ENCODE measurements around the gene MKRN2.
"Not testable (repeated sequence)": the region's sequence is repeated elsewhere in the genome, so short reads cannot be mapped to it uniquely, and the experiment has no call there.

MKRN2 gene, protein sequence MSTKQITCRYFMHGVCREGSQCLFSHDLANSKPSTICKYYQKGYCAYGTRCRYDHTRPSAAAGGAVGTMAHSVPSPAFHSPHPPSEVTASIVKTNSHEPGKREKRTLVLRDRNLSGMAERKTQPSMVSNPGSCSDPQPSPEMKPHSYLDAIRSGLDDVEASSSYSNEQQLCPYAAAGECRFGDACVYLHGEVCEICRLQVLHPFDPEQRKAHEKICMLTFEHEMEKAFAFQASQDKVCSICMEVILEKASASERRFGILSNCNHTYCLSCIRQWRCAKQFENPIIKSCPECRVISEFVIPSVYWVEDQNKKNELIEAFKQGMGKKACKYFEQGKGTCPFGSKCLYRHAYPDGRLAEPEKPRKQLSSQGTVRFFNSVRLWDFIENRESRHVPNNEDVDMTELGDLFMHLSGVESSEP
- total RNA-seq: 68.1 to 83.3 (median 70.9) reads per million in 4 experiments

DNA sequence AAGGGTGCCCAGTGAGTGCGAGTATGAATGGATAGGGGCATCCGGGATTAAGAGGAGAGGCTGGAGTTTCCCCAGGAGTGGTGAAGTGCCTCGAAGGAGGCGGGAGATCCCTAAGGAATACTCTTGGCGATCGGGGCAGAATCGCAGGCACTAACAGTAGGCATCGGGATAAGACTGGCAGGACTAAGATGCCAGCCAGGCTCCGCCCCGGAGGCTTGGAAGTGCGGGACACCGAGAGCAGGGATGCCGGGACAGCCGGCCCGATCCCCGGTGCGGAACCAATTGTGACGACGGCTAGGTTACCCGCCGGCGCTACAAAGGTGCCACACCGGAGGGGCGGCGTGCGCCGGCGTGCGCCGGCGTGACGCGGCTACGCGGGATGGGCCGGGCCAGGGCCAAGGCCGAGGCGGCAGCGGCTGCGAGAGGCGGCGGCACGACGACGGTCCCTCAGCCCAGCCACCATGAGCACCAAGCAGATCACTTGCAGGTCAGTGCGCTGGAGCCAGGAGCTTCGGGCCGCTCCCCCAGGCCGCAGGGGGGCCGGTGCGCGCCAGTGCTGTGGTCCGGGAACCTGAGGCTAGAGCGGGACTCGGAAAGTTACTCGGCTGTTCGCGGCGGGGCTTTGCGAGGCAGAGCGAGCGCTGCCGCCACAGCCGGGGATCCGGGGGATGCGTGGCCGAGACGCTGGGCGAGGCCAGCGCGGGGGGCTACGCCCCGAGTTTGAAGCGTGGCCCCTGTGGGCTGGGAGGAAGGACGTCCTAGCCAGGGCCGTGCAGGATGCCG, at the start of gene MKRN2:
Gene MKRN2, plus strand, starts transcription at position 398 of the 783 bp plus-strand sequence. Its CDS starts 64 bp downstream, at position 462.
- peak; percentile 76 for DNase-seq

DNA sequence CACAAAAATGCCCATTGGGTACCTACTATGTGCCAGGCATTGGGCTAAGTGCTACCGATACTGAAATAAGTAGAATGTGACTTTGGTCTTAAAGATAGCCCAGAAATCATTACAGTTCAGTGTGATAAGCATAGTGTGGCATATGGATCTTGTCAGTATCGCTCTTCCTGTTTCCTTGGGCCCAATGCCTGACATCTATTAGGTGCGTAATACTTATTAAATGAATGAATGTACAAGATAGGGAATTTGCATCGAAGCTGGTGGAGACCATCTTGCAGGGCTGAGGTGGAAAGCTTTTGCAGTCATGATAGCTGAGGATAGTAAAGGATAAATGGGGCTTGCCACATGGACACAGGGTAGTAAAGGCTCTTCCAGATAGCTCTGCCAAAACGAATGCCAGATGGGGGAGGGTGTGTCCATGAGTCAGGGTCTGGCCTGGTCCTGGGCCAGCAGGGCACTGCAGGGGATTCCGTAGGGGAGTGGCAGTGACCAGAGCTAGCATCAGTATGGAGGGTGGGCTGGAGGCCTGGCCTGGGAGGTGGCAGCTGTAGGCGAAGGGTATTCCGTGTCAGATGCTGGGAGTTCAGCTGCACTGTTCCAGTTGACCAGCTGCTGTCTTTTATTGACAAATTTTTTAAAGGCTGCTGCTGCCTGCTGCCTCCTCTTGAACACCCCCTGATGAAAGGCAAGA, 49.2 kb upstream of the MKRN2 start:
- no peak for DNase-seq

DNA sequence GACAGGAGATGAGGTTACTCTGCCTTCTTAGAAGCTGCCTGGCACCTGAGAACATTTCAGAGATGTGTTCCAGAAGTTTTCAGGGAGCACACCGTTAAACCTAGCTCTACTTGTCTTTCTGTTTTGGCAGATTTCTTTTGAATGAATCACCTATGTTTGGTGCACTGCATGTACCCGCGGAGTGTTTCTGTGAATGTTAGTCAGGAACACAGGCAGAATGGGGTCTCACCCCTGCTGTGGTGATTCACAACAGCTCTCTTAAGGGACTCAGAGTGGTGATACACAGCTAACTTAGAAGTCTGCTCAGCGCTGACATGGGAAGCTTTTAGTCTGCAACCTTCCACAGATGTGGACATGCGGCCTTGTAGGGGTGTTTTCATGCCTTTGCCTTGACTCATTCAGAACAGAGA, 48.6 kb upstream of the MKRN2 start:
- no peak for DNase-seq

DNA sequence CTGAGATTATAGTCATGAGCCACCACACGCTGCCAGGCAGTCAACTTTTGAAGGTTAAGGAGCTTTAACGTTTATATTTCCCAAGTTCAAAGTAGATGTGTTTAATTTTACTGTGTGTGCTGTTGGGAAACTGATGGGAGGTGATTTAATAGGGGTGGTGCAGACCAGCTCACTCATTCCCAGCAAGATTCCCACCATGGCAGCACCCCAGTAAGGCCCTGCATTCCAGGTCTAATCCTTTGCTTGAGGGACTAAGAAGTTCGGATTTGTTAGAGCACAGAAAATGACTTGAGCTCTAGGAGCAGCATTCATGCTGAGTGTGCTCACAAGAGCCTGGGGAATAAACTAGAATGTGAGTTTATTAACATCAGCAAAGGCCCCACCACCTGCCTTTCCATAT, 47.4 kb upstream of the MKRN2 start:
- no peak for DNase-seq

DNA sequence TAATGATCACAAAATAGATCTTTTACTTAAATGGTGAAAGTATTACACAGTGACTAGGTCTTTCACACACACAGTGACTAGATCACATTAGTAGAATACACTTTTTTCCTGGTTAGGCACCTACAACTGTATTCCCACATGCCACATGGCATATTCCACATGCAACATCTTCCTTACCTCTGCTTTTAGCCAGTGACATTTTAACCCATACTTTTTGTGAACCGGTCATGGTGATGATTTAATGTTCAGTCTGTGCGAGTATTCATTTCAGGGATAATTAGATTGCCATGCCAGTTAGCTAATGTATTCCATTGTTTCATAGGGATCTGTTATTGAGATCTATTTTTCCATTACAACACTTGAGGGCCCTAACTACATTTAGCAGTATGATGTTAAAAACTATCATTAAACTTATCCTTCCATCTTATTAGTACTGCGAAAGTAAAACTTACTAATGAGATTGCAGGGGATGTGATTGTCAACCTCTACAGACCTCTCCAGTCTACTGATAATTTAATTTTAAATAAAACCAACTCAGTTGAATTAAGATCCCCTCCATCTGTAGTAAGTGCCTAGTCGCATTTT, 44.3 kb upstream of the MKRN2 start:
- no peak for DNase-seq

GRCh38 chr3:12513694-12514446, 43.0 kb upstream of the MKRN2 start:
- DNase-seq: no peak

DNA sequence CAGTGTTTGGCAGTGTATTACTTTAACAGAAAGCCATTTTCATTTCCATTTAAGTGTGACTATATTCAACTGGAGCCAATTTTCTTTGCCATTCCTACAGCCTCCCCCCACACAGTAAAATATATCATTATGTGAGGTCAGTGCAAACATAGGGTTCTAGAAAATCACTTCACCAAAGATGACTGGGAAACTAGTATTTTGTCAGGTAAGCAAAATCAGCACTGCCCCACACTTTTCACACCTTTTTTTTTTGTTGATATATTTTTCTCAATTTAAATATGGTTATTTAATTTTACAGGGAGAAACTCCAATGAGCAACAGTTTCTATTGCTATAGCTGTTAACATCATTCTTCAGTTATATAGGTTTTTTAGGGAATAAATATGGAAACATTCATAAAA, 41.3 kb upstream of the MKRN2 start:
- DNase-seq: no peak

DNA sequence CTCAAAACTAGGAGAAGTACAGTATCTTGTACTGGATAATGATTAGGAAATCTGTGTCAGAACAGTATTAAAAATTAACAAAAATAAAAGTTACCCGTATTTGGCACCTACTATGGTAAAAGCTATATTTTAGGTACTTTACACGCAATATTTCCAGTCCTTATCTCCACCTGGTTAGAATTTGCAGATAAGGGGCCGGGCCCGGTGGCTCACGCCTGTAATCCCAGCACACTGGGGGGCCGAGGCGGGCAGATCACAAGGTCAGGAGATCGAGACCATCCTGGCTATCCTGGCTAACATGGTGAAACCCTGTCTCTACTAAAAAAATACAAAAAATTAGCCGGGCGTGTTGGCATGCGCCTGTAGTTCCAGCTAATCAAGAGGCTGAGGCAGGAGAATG, 40.0 kb upstream of the MKRN2 start:
- DNase-seq: no peak

DNA sequence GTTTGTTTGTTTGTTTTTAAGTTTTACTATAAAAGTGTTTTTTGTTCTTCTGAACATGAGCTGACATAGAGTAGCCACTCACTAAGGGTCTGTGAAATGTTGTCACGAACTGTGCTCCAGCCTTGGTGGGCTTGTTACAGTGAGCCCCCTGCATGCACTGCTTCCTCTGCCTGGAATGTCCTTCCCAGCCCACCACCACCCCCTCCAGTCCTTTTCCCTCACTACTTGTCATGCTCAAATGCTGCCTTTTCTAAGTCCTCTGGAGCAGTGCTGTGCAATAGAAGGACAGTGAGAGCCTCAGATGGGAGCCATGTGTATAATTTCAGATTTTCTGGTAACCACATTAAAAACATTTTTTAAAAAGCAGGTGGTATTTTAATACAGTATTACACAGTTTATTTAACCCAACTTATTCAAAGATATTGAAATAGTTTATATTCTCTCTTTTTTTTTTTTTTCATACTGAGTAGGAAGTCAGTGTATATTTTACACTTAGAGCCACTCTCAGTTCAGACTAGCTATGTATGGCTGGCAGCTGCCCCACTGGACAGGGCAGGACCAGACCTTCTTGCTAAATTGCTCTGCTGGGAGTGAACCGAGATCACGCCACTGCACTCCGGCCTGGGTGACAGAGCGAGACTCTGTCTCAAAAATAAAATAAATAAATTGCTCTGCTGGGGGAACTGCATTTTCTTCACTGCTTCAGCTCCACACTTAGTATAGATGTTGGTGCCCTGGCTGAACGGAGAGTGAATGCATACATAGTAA, 38.4 kb upstream of the MKRN2 start:
- no peak for DNase-seq

DNA sequence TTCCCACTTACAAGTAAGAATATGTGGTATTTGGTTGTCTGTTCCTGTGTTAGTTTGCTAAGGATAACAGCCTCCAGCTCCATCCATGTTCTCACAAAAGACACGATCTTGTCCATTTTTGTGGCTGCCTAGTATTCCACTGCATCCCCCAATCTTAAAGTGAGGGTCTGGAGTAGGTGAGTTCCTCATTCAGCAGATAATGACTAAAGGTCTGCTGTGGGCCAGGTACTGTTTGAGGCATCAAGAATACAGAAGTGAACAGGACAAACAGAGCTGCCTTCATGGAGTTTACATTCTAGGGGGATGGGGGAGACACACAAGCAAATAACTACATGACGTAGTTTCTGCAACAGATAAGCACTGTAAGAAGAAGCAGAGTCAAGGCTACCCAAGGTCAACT, 35.9 kb upstream of the MKRN2 start:
- no peak for DNase-seq

GRCh38 chr3:12522721-12523120, 34.2 kb upstream of the MKRN2 start:
- no peak for DNase-seq

- DNase-seq: no peak
These were observed 29.1 kb upstream of the MKRN2 start for GRCh38 chr3:12527757-12528143.

DNA sequence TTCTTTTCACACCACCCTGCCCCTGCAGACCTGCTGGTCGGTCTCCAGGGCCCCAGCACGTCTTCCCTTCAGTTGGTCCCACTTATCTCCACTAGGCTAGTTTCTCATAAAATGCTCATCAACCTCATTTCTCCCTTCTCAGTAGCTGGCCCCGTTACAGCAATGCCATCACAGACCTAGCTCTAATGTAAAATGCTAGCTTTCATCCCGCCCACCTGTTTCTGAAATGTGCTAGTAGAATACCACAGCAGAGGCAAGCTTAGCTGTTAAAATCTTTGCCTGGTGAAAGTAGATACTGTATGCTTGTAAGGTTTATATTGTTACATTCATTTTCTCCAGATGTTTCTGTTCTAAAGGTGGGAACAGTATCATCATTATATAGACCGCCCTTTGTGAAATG, 24.7 kb upstream of the MKRN2 start:
- no peak for DNase-seq

- no peak for DNase-seq
These were observed 20.5 kb upstream of the MKRN2 start for GRCh38 chr3:12536423-12536822.

- no peak for DNase-seq
These were observed 15.3 kb upstream of the MKRN2 start for GRCh38 chr3:12541625-12542024.

DNA sequence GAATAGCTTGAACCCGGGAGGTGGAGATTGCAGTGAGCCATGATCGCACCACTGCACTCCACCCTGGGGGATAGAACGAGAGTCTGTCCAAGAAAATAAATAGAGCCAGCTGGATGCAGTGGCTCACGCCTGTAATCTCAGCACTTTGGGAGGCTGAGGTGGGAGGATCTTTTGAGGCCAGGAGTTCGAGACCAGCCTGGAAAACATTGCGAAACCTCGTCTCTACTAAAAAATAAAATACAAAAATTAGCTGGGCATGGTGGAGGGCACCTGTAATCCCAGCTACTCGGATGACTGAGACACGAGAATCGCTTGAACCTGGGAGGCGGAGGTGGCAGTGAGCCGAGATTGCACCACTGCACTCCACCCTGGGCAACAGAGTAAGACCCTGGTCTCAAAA, 13.4 kb upstream of the MKRN2 start:
- DNase-seq: not testable (repeated sequence)

- no peak for DNase-seq
These were observed 12.0 kb upstream of the MKRN2 start for GRCh38 chr3:12544652-12545472.

GRCh38 chr3:12545473-12545791, 11.5 kb upstream of the MKRN2 start, which contains the start of gene MKRN2OS:
Gene MKRN2OS (minus strand): TSS chr3:12545499. CDS start chr3:12545464, 35 bp downstream.
- no peak for DNase-seq

DNA sequence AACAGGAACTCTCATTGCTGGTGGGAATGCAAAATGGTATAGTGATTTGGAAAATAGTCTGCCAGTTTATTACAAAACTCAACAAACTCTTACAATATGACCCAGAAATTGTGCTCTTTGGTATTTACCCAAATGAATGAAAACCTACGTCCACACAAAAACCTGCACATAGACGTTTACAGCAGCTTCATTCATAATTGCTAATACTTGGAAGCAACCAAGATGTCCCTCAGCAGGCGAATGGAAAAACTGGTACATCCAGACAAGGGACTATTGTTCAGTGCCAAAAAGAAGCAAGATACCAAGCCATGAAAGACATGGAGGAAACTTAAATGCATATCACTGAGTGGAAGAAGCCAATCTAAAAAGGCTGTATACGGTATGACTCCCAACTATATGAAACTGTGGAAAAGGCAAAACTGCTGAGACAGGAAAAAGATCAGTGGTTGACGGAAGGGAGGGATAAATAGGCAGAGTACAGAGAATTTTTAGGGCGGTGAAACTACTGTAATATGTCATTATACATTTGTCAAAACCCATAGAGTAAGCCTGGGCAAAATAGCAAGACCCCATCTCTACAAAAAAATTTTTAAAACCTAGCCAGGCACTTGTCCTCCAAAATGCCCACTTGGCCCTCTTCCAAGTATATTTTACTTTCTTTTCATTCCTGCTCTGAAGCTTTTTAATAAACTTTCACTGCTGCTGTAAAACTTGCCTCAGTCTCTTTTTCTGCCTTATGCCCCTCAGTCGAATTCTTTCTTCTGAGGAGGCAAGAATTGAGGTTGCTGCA, 6.7 kb upstream of the MKRN2 start:
- DNase-seq: no peak

GRCh38 chr3:12553921-12554391, 2.9 kb upstream of the MKRN2 start:
- DNase-seq: no peak
